ENCODE measurements around the gene SORT1. TPM values are rescaled to one million over a fixed set of nuclear protein-coding genes. Genes with fewer than 3 reads are reported as not detected.
"Not testable (repeated sequence)": the region's sequence is repeated elsewhere in the genome, so short reads cannot be mapped to it uniquely, and the experiment has no call there.

Gene SORT1
- total RNA-seq, 1 experiment from 2014 or later = 9.5 TPM

- in situ Hi-C loops (cut with HindIII; ENCODE audit: low pct_unique_long_range_greater_than_20kb, low sequenced_read_pairs) = no loop called here
Observed at GRCh38 chr1:109388208-109388711, 9.5 kb downstream of the SORT1 start.

DNA sequence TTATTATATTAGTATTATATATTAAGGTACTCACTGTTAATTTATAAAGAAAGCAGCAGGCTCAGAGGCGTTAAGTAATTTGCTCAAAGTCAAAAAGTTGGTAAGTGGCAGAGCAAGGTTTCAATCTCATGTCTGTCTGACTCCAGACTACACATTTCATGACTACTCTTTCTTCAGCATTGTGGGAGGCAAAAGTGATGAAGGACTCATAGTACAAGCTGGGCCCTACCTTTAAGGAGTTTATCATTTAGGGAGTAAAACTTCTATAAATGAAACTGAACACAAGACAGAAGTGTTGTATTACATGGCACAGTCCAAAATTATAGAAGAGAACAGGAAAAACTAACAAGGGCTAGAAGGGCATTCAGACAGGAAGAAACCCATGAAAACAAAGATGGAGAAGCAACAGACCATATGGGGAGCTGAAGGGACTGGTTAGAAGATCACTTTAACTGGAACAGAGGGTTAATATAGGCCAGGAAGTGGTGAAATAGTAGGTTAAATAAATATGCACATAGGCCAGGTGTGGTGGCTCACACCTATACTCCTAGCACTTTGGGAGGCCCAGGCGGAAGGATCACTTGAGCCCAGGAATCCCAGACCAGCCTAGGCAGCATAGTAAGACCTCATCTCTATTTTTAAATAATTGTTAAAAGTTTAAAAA lies 11.5 kb downstream of the SORT1 start:
- in situ Hi-C loops (cut with HindIII; ENCODE audit: low pct_unique_long_range_greater_than_20kb, low sequenced_read_pairs) = no loop called here
- no peak for DNase-seq (ENCODE audit: low read depth)

More at GRCh38 chr1:109388208-109388711, 9.5 kb downstream of the SORT1 start:
- no peak for DNase-seq (ENCODE audit: low read depth)

- no peak for DNase-seq (ENCODE audit: low read depth)
- in situ Hi-C loops (cut with HindIII; ENCODE audit: low pct_unique_long_range_greater_than_20kb, low sequenced_read_pairs) = no loop called here
Observed at GRCh38 chr1:109385417-109385816, 12.3 kb downstream of the SORT1 start.

DNA sequence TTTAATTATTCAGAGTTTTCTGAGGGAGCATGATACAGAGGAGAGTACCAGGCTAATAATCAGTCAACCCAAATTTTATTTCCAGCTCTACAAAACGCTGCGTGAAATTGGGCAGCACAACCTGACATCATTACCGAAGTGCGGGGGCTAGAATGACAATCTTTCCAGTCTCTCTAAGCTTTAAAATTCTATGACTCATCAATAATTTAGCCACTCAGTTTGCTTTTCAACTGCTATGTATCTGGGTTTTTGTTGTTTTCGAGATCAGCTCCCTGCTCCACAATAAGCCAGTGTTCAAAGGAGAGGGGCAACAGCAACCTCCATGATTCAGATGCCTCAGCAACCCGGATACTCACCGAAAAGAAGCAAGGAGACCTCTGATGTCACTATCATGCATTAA lies 13.9 kb downstream of the SORT1 start:
- DNase-seq (ENCODE audit: low read depth) = no peak
- in situ Hi-C loops (cut with HindIII; ENCODE audit: low pct_unique_long_range_greater_than_20kb, low sequenced_read_pairs) = no loop called here

- in situ Hi-C loops (cut with HindIII; ENCODE audit: low pct_unique_long_range_greater_than_20kb, low sequenced_read_pairs) = no loop called here
- no peak for DNase-seq (ENCODE audit: low read depth)
Observed at GRCh38 chr1:109383087-109383779, 14.5 kb downstream of the SORT1 start.

DNA sequence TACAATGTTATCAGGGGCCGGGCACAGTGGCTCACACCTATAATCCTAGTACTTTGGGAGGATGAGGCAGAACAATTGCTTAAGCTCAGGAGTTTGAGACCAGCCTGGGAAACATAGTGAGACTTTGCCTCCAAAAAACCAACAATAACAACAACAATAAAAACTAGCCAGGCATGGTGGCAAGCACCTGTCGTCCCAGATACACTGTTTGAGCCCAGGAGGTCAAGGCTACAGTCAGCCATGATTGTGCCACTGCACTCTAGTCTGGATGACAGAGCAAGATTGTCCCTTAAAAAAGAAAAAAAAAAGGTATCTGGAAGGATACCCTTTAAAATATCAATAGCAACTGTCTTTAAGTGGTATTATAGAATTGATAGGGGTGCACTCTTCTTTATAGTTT lies 16.1 kb downstream of the SORT1 start:
- DNase-seq (ENCODE audit: low read depth) = no peak
- in situ Hi-C loops (cut with HindIII; ENCODE audit: low pct_unique_long_range_greater_than_20kb, low sequenced_read_pairs) = no loop called here

- in situ Hi-C loops (cut with HindIII; ENCODE audit: low pct_unique_long_range_greater_than_20kb, low sequenced_read_pairs) = no loop called here
- no peak for DNase-seq (ENCODE audit: low read depth)
Observed at GRCh38 chr1:109379907-109380306, 17.8 kb downstream of the SORT1 start.

- no peak for DNase-seq (ENCODE audit: low read depth)
- in situ Hi-C loops (cut with HindIII; ENCODE audit: low pct_unique_long_range_greater_than_20kb, low sequenced_read_pairs) = no loop called here
Observed at GRCh38 chr1:109379422-109379821, 18.3 kb downstream of the SORT1 start.

DNA sequence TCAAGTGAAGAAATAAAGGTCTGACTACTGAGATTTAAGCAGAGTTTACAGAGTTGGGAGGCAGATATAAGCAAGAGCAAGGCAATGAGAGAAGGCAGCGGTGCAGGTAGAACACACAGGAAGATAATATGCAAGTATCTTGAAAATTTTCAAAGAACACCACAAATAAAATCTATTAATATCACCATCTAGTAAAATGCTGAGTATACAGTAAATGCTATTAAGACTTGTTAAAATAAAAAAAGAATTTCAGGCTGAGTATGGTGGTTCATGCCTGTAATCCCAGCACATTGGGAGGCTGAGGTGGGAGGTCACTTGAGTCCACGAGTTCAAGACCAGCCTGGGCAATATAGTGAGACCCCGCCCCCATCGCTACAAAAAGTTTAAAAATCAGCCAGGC lies 20.0 kb downstream of the SORT1 start:
- in situ Hi-C loops (cut with HindIII; ENCODE audit: low pct_unique_long_range_greater_than_20kb, low sequenced_read_pairs) = no loop called here
- no peak for DNase-seq (ENCODE audit: low read depth)

- in situ Hi-C loops (cut with HindIII; ENCODE audit: low pct_unique_long_range_greater_than_20kb, low sequenced_read_pairs) = not testable (repeated sequence)
Observed at GRCh38 chr1:109373696-109374095, 24.0 kb downstream of the SORT1 start.

GRCh38 chr1:109373126-109373525 lies 24.6 kb downstream of the SORT1 start:
- in situ Hi-C loops (cut with HindIII; ENCODE audit: low pct_unique_long_range_greater_than_20kb, low sequenced_read_pairs) = no loop called here
- no peak for DNase-seq (ENCODE audit: low read depth)

More at GRCh38 chr1:109373696-109374095, 24.0 kb downstream of the SORT1 start:
- not testable (repeated sequence) for DNase-seq (ENCODE audit: low read depth)

- in situ Hi-C loops (cut with HindIII; ENCODE audit: low pct_unique_long_range_greater_than_20kb, low sequenced_read_pairs) = no loop called here
- no peak for DNase-seq (ENCODE audit: low read depth)
Observed at GRCh38 chr1:109372281-109372680, 25.4 kb downstream of the SORT1 start.

DNA sequence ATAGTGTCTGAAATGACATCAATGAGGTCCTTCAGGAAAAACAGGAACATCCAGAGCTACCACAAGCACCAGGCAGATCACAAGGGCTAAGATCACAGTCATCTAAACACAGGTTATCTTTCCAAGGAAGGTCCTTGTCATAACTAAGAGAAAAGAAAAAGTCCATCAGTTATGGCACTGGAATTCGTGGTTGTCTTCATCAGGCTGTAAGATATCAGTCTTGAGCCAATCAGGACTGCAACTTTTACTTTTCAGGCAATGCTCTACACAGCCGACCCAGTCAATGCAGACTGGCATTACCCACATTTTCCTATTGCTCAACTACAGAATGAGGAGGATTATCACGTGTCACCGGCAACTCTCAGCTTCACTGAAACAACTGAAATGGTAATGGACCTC lies 26.4 kb downstream of the SORT1 start:
- DNase-seq (ENCODE audit: low read depth) = no peak
- in situ Hi-C loops (cut with HindIII; ENCODE audit: low pct_unique_long_range_greater_than_20kb, low sequenced_read_pairs) = no loop called here

GRCh38 chr1:109370712-109371340 lies 26.9 kb downstream of the SORT1 start:
- in situ Hi-C loops (cut with HindIII; ENCODE audit: low pct_unique_long_range_greater_than_20kb, low sequenced_read_pairs) = no loop called here
- no peak for DNase-seq (ENCODE audit: low read depth)

- DNase-seq (ENCODE audit: low read depth) = no peak
- in situ Hi-C loops (cut with HindIII; ENCODE audit: low pct_unique_long_range_greater_than_20kb, low sequenced_read_pairs) = no loop called here
Observed at GRCh38 chr1:109369167-109369746, 28.5 kb downstream of the SORT1 start.

GRCh38 chr1:109368464-109368863 lies 29.3 kb downstream of the SORT1 start:
- in situ Hi-C loops (cut with HindIII; ENCODE audit: low pct_unique_long_range_greater_than_20kb, low sequenced_read_pairs) = no loop called here
- DNase-seq (ENCODE audit: low read depth) = no peak

DNA sequence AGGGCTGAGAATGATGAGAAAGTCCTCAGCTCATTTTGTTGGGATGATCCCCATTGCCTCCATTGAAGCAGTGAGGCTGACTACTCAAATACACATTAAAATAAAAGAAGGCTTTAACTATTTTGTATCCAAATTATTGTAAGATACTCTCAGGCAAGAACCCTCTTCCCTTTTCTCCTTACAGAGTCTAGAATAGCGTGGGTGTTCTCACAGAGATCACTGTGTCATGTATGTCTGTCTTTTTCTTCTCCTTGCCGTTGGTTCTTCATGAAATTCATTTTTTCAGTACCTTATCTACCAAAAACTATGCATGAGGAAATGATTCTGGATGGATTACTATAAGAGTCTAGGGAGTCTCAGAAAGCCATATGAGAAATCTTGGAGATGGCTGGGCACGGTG lies 30.1 kb downstream of the SORT1 start:
- DNase-seq (ENCODE audit: low read depth) = no peak
- in situ Hi-C loops (cut with HindIII; ENCODE audit: low pct_unique_long_range_greater_than_20kb, low sequenced_read_pairs) = no loop called here

DNA sequence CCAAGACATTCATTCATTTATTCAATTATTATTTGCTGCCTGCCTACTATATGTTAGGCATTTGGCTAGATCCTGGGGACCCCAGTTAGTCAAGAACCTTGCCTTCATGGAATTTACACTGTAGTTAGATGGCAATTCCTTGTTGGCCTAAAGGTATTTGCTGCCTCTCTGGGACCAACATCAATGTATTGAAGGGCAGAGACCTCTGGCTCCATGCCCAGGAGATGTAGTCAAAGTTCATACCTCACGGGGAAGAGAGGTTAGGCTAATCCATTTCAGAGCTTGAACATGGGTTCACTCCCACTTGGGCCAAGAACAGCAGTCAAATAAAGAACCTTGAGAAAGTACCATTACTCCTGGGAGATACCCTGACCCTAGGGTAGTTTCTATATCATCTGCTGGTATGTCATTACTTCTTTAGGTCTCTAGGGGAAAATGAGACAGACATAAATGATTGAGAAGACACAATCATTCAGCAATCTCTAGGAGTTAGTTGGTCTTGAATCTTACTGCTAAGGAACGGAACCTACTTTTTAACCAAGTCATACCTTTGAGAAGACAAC lies 32.0 kb downstream of the SORT1 start:
- in situ Hi-C loops (cut with HindIII; ENCODE audit: low pct_unique_long_range_greater_than_20kb, low sequenced_read_pairs) = no loop called here
- no peak for DNase-seq (ENCODE audit: low read depth)

DNA sequence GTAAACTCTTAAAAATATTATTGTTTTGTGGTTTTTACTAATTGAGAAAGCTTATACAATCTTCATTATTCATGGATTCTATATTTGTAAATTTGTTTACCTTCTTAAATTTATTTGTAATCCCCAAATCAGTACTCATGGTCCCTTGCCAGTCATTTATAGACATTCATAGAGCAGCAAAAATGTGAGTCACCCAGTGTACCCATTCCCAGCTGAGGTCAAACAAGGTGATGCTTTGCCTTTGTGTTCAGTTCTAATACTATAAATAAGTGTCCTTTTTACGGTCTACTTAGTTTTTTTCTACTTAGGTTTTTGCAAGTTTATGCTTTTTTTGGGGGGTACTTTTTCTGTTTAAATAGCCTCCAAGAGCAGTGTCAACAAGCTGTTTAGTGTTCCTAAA lies 36.1 kb downstream of the SORT1 start:
- no peak for DNase-seq (ENCODE audit: low read depth)
- in situ Hi-C loops (cut with HindIII; ENCODE audit: low pct_unique_long_range_greater_than_20kb, low sequenced_read_pairs) = no loop called here

Data from Caki2 (cell line).